IMR-90 (cell line): Measurements from ENCODE around the gene LIMS2. TPM values are rescaled to one million over a fixed set of nuclear protein-coding genes. Genes with fewer than 3 reads are reported as not detected.

ENCODE experiments used
- ATAC-seq: fragments of 200-7000 bp; cut with Tn5 transposase; 2 replicates; pipeline ENCODE4 v1.9.1; 2020; ENCODE audit warnings: low read depth, mild to moderate bottlenecking, moderate library complexity
- BruUV-seq: library from RNA; stranded (reverse); fragments of 400-500 nt; replicated peaks from 2 replicates; lab custom pipeline; 2021; lab: Mats Ljungman, UMichigan
- CTCF ChIA-PET: fragments of 300-600 bp; formaldehyde crosslinking; extraction: SDS; loops from one replicate; lab custom pipeline; 2021; ENCODE audit warnings: antibody characterized with exemption; lab: Yijun Ruan, JAX
- POLR2A ChIA-PET: fragments of 300-600 bp; sonication (Branson Sonifier 250); formaldehyde crosslinking; loops from one replicate; lab custom pipeline; 2022; ENCODE audit warnings: antibody characterized with exemption; ENCODE audit not compliant: unreplicated experiment; lab: Charles Lee
- DNase-seq: peaks from one replicate; pipeline ENCODE4 v3.0.0; 2013
- H2AFZ ChIP-seq: replicated peaks from 2 replicates; pipeline ENCODE3; 2013; ENCODE audit warnings: low read length, mild to moderate bottlenecking; ENCODE audit not compliant: poor library complexity
- H2AK5ac ChIP-seq: 2 replicates; pipeline ENCODE4 v1.6.1; 2013; ENCODE audit warnings: low read depth, low read length, inconsistent platforms
- H2AK9ac ChIP-seq: replicated peaks from 2 replicates; pipeline ENCODE3; 2013; ENCODE audit warnings: mild to moderate bottlenecking, low read depth, low read length, moderate library complexity; ENCODE audit not compliant: poor library complexity
- H2BK120ac ChIP-seq: 2 replicates; pipeline ENCODE4 v1.6.1; 2013; ENCODE audit warnings: low read depth, low read length, inconsistent platforms
- H2BK15ac ChIP-seq: 3 replicates; pipeline ENCODE4 v1.6.1; 2013; ENCODE audit warnings: low read depth, low read length, inconsistent platforms
- H2BK20ac ChIP-seq: 2 replicates; pipeline ENCODE4 v1.6.1; 2013; ENCODE audit warnings: low read depth, mild to moderate bottlenecking, inconsistent platforms, low read length, moderate library complexity
- H2BK5ac ChIP-seq: 2 replicates; pipeline ENCODE4 v1.6.1; 2013; ENCODE audit warnings: mild to moderate bottlenecking, low read depth, low read length, inconsistent platforms; ENCODE audit not compliant: poor library complexity, severe bottlenecking
- H3K14ac ChIP-seq: replicated peaks from 2 replicates; pipeline ENCODE4 v1.6.1; 2013; ENCODE audit warnings: low read depth, low read length, inconsistent platforms
- H3K18ac ChIP-seq: 2 replicates; pipeline ENCODE4 v1.6.1; 2013; ENCODE audit warnings: low read depth, low read length, control low read depth
- H3K23ac ChIP-seq: 2 replicates; pipeline ENCODE4 v1.6.1; 2013; ENCODE audit warnings: low read depth, low read length, inconsistent platforms
- H3K27ac ChIP-seq: 2 replicates; pipeline ENCODE4 v1.5.1; 2013; ENCODE audit warnings: mild to moderate bottlenecking, control low read depth, low read length; ENCODE audit not compliant: insufficient read depth
- H3K27me3 ChIP-seq: 2 replicates; pipeline ENCODE4 v1.6.1; 2013; ENCODE audit warnings: low read length; ENCODE audit not compliant: control insufficient read depth, insufficient read depth
- H3K36me3 ChIP-seq: 2 replicates; pipeline ENCODE4 v1.6.1; 2013; ENCODE audit warnings: low read length, mixed read lengths; ENCODE audit not compliant: control insufficient read depth, insufficient read depth
- H3K4ac ChIP-seq: 2 replicates; pipeline ENCODE4 v1.6.1; 2013; ENCODE audit warnings: low read depth, low read length, inconsistent platforms
- H3K4me1 ChIP-seq: 2 replicates; pipeline ENCODE4 v1.6.1; 2013; ENCODE audit warnings: low read length, mixed read lengths; ENCODE audit not compliant: control insufficient read depth, insufficient read depth
- H3K4me2 ChIP-seq: 2 replicates; pipeline ENCODE4 v1.6.1; 2013; ENCODE audit warnings: low read depth, mild to moderate bottlenecking, control low read depth, low read length, moderate library complexity
- H3K4me3 ChIP-seq: 2 replicates; pipeline ENCODE4 v1.5.1; 2013; ENCODE audit warnings: low read depth, mild to moderate bottlenecking, control low read depth, low read length, moderate library complexity; ENCODE audit not compliant: insufficient read depth
- H3K56ac ChIP-seq: 2 replicates; pipeline ENCODE4 v1.6.1; 2013; ENCODE audit warnings: low read length, inconsistent platforms; ENCODE audit not compliant: insufficient read depth; ENCODE audit errors: extremely low read depth
- H3K79me1 ChIP-seq, 2 experiments: 2 replicates each; pipeline ENCODE4 v1.6.1; 2013; ENCODE audit warnings: low read length in 2 of 2, inconsistent platforms in 1 of 2, low read depth in 1 of 2
- H3K9ac ChIP-seq: 2 replicates; pipeline ENCODE4 v1.6.1; 2013; ENCODE audit warnings: low read depth, low read length, control low read depth
- H3K9me1 ChIP-seq: 2 replicates; pipeline ENCODE4 v1.6.1; 2013; ENCODE audit warnings: low read length, inconsistent platforms; ENCODE audit not compliant: insufficient read depth
- H3K9me3 ChIP-seq: 2 replicates; pipeline ENCODE4 v1.6.1; 2013; ENCODE audit warnings: low read length; ENCODE audit not compliant: control insufficient read depth, insufficient read depth
- H4K20me1 ChIP-seq: 2 replicates; pipeline ENCODE4 v1.6.1; 2013; ENCODE audit warnings: low read length, inconsistent platforms; ENCODE audit not compliant: insufficient read depth
- H4K5ac ChIP-seq: 2 replicates; pipeline ENCODE4 v1.6.1; 2013; ENCODE audit warnings: mild to moderate bottlenecking, low read depth, low read length, control low read depth
- H4K8ac ChIP-seq, 2 experiments: 2 replicates each; pipeline ENCODE4 v1.6.1; 2013; ENCODE audit warnings: low read depth in 2 of 2, low read length in 2 of 2, control low read depth in 1 of 2, inconsistent platforms in 1 of 2
- H4K91ac ChIP-seq: 2 replicates; pipeline ENCODE4 v1.6.1; 2013; ENCODE audit warnings: low read depth, low read length, inconsistent platforms; ENCODE audit not compliant: insufficient read depth
- BHLHE40 ChIP-seq: fragments of 150-350 bp; IDR thresholded peaks from 2 replicates; pipeline ENCODE4 v1.6.1; 2016; ENCODE audit warnings: mild to moderate bottlenecking, low read depth, low read length
- CEBPB ChIP-seq: IDR thresholded peaks from 2 replicates; pipeline ENCODE4 v1.6.1; 2012; ENCODE audit warnings: low read depth, low read length, improper control_type of control experiment
- CHD1 ChIP-seq: IDR thresholded peaks from 2 replicates; pipeline ENCODE4 v1.6.1; 2012; ENCODE audit warnings: low read depth, low read length, improper control_type of control experiment
- CTCF ChIP-seq: conservative IDR thresholded peaks from 2 replicates; pipeline ENCODE4 v1.5.1; 2012; ENCODE audit warnings: mild to moderate bottlenecking, low read depth, low read length, improper control_type of control experiment
- ELK1 ChIP-seq: fragments of 150-350 bp; IDR thresholded peaks from 2 replicates; pipeline ENCODE4 v1.6.1; 2016; ENCODE audit warnings: low read depth, mild to moderate bottlenecking, low read length, moderate library complexity, borderline replicate concordance
- FOS ChIP-seq: fragments of 150-350 bp; IDR thresholded peaks from 2 replicates; pipeline ENCODE4 v1.6.1; 2016; ENCODE audit warnings: low read depth, low read length
- MAFK ChIP-seq: IDR thresholded peaks from 2 replicates; pipeline ENCODE4 v1.6.1; 2012; ENCODE audit warnings: low read depth, low read length, improper control_type of control experiment
- MAZ ChIP-seq: IDR thresholded peaks from 2 replicates; pipeline ENCODE4 v1.6.1; 2012; ENCODE audit warnings: low read depth, mild to moderate bottlenecking, low read length, improper control_type of control experiment, moderate library complexity, borderline replicate concordance
- MXI1 ChIP-seq: IDR thresholded peaks from 2 replicates; pipeline ENCODE4 v1.6.1; 2012; ENCODE audit warnings: low read depth, mild to moderate bottlenecking, low read length, moderate library complexity, borderline replicate concordance
- NFE2L2 ChIP-seq: fragments of 150-350 bp; IDR thresholded peaks from 2 replicates; pipeline ENCODE4 v1.6.1; 2016; ENCODE audit warnings: low read depth, mild to moderate bottlenecking, low read length
- RAD21 ChIP-seq: IDR thresholded peaks from 2 replicates; pipeline ENCODE4 v1.6.1; 2012; ENCODE audit warnings: low read length, improper control_type of control experiment
- RCOR1 ChIP-seq: IDR thresholded peaks from 2 replicates; pipeline ENCODE4 v1.6.1; 2012; ENCODE audit warnings: mild to moderate bottlenecking, low read length, improper control_type of control experiment; ENCODE audit not compliant: insufficient replicate concordance
- RFX5 ChIP-seq: IDR thresholded peaks from 2 replicates; pipeline ENCODE4 v1.8.0; 2012; ENCODE audit warnings: low read depth, mild to moderate bottlenecking, low read length, moderate library complexity
- SMC3 ChIP-seq: fragments of 150-350 bp; IDR thresholded peaks from 2 replicates; pipeline ENCODE4 v1.6.1; 2016; ENCODE audit warnings: low read depth, mild to moderate bottlenecking, antibody characterized with exemption, low read length, moderate library complexity
- USF2 ChIP-seq: fragments of 150-350 bp; IDR thresholded peaks from 2 replicates; pipeline ENCODE4 v1.6.1; 2017; ENCODE audit warnings: mild to moderate bottlenecking, antibody characterized with exemption, low read length, low read depth
- WGBS, 2 experiments: methylation state at CpG; one replicate each; pipeline versions ENCODE4 v1.1.5 to v1.1.7; 2013; ENCODE audit warnings: missing lambda C conversion rate in 2 of 2; ENCODE audit not compliant: insufficient read length in 1 of 2; ENCODE audit errors: extremely low coverage in 2 of 2; 5-methylcytosine and 5-hydroxymethylcytosine counted together
- dilution Hi-C: fragments of 300-500 bp; cut with HindIII; formaldehyde crosslinking; loops from one replicate; pipeline ENCODE4 v1.14.3; 2018; ENCODE audit warnings: low sequenced_read_pairs; ENCODE audit not compliant: unreplicated experiment
- in situ Hi-C: fragments of 300-500 bp; cut with MboI; formaldehyde crosslinking; loops from 3 replicates; pipeline ENCODE4 v1.14.3; 2019; ENCODE audit warnings: low sequenced_read_pairs, inconsistent platforms, mixed read lengths
- intact Hi-C: fragments of 100-400 bp; cut with micrococcal nuclease; formaldehyde crosslinking; loops from 2 replicates; pipeline ENCODE4 v1.10.0; 2022
- polyA plus RNA-seq, 3 experiments: library from polyadenylated mRNA; depleted of rRNA; stranded (reverse); fragments of >200 nt; gene quantifications; 2 replicates each; pipeline ENCODE4 v1.2.3, GENCODE V29; 2012; ENCODE audit warnings: low replicate concordance in 1 of 3
- total RNA-seq: library from RNA; depleted of rRNA; stranded (reverse); fragments of >200 nt; gene quantifications from 2 replicates; pipeline ENCODE4 v1.2.3, GENCODE V29; 2012

The LIMS2 gene
- total and polyA plus RNA-seq, 2 of the 4 experiments (the other 2 are of a cell fraction) = 1.3 to 18.8 TPM

DNA sequence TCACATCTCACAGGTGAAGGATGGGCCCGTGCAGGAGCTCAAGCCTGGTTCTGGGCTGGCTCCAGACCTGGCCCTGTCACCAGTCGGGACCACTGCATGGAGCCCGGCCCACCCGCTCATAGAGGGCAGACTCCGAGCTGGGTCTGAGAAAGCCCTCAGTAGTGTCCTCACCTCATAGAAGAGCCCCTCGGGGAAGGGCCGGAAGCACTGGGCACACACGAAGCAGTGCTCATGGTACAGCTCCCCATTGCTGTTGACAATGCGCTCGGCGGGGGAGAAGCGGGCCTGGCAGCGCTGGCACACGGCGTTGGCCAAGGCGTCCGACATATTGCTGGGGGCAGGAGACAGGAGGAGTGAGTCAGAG is 18.1 kb downstream of the LIMS2 start:
- Histone ChIP-seq H3K4me2 (no peak overlapping the region), H2AK9ac (no peak overlapping the region), H4K8ac (no peak overlapping the region), H3K27ac (no peak overlapping the region), H3K23ac (no peak overlapping the region), H3K79me1 (peaks cover 13 to 47% of the 10 kb centered on the region in 2 experiments), H2BK15ac (no peak overlapping the region), H2BK20ac (no peak overlapping the region), H3K36me3 (peaks cover 19% of the 10 kb centered on the region), H3K9ac (no peak overlapping the region), H4K5ac (no peak overlapping the region), H3K27me3 (no peaks in the 10 kb centered on the region), H4K20me1 (peaks cover 54% of the 10 kb centered on the region), H4K91ac (no peak overlapping the region), H3K9me3 (peaks cover 2% of the 10 kb centered on the region; the same call in 1 of the 2 replicates), H2BK120ac (no peak overlapping the region), H3K4me3 (no peak overlapping the region), H3K4ac (no peak overlapping the region), H3K4me1 (peaks cover 8% of the 10 kb centered on the region), H2BK5ac (no peak overlapping the region), H2AK5ac (no peak overlapping the region), H3K14ac (no peak overlapping the region), H3K56ac (no peak overlapping the region), H3K18ac (no peak overlapping the region), H2AFZ (no peak overlapping the region), H3K9me1 (peaks cover 23% of the 10 kb centered on the region)
- no TSS peak for BruUV-seq
- intact Hi-C loops (no loop called here), in situ Hi-C loops (no loop called here), dilution Hi-C loops (no loop called here)
- ChIA-PET CTCF (no interaction called here), POLR2A (no interaction called here)
- DNase-seq = no peak
- no peak for ATAC-seq
- 92% methylated on average over 14 of the region's 17 CpGs; no CpG with 5 or more reads in 1 of the 2 experiments for WGBS, 2 experiments
- TF ChIP-seq MXI1 (no peak), NFE2L2 (no peak), RCOR1 (no peak), ELK1 (no peak), CHD1 (no peak), RFX5 (no peak), FOS (no peak), RAD21 (no peak), SMC3 (no peak), MAZ (no peak), USF2 (no peak), CTCF (no peak), MAFK (no peak), BHLHE40 (no peak), CEBPB (no peak)
